ENCODE results near the gene SLC50A1.
A peak's percentile ranks its signal among the peaks of the same experiment; 100 is the strongest.

SLC50A1 gene

DNA sequence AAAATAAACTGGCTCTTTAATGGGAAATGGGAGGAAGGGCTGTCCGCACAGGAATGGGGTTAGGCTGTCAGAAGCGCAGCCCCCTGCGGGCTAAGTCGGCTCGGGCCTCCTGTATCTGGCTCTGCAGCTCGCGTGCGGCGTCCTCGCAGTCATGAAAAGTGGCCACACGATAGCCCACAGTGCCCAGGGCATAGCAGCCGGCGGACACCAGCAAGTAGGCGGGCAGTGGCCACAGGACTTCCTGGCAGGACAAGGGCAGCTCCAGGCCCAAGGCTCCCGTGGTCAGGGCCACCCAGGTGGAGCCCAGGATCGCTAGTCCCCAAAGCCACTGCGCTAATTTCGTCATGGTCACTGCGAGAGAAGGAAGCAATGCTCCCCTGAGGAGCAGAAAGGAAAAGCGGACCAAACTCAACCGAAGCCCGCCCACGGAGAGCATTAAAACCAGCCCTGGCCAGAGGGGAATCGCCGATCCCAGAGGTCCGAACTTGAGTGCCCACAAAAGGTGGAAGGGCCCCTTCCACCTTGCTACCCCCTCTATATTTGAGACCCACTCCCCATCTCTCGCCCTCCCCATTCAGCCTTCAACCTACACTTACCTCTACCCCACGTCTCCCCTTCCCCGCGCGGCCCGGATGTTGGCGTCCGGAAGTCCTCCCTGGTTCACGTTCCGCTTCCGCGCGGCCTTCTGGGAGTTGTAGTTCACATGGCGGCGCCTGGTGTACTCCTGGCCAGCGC lies 4.4 kb downstream of the SLC50A1 start, which contains the start of gene DPM3:
Gene DPM3, minus strand, starts transcription at position 637 of the 735 bp plus-strand sequence. Its CDS starts 291 bp downstream, at position 346.
- Histone ChIP-seq H3K9me3 (ENCODE audit: insufficient read depth, low read length) (no peaks in the 10 kb centered on the region), H3K36me3 (ENCODE audit: low read length) (no peaks in the 10 kb centered on the region), H4K20me1 (ENCODE audit: low read depth, low read length) (no peaks in the 10 kb centered on the region), H3K9me2 (replicated peaks; ENCODE audit: insufficient read depth, low read length) (no peaks in the 10 kb centered on the region), H3K4me2 (ENCODE audit: low read depth, low read length, poor library complexity, severe bottlenecking) (peak within 1 kb of the TSS; percentile 63), H2AFZ (ENCODE audit: low read depth, low read length, severe bottlenecking) (peak within 1 kb of the TSS; percentile 75), H3K4me3 (ENCODE audit: insufficient read depth, low read length, poor library complexity, severe bottlenecking) (peak within 1 kb of the TSS; percentile 90), H3F3A (ENCODE audit: insufficient read depth) (peaks cover 16% of the 10 kb centered on the region), H3K9ac (ENCODE audit: low read length) (peak within 1 kb of the TSS; percentile 87), H3K27me3 (ENCODE audit: low read length) (no peaks in the 10 kb centered on the region), H3K79me2 (ENCODE audit: insufficient read depth, low read length) (peaks cover 8% of the 10 kb centered on the region; the same call in 1 of the 2 replicates), H3K27ac (ENCODE audit: low read depth, low read length) (peak within 1 kb of the TSS; percentile 55)
- TF ChIP-seq EZH2phosphoT487 (conservative IDR thresholded peaks at IDR 0.05; ENCODE audit: low read length) = no peak
- TF ChIP-seq, protein P1, sequence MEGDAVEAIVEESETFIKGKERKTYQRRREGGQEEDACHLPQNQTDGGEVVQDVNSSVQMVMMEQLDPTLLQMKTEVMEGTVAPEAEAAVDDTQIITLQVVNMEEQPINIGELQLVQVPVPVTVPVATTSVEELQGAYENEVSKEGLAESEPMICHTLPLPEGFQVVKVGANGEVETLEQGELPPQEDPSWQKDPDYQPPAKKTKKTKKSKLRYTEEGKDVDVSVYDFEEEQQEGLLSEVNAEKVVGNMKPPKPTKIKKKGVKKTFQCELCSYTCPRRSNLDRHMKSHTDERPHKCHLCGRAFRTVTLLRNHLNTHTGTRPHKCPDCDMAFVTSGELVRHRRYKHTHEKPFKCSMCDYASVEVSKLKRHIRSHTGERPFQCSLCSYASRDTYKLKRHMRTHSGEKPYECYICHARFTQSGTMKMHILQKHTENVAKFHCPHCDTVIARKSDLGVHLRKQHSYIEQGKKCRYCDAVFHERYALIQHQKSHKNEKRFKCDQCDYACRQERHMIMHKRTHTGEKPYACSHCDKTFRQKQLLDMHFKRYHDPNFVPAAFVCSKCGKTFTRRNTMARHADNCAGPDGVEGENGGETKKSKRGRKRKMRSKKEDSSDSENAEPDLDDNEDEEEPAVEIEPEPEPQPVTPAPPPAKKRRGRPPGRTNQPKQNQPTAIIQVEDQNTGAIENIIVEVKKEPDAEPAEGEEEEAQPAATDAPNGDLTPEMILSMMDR (IDR thresholded peaks at IDR 0.05; ENCODE audit: insufficient read depth, low read length, poor library complexity, severe bottlenecking) = no peak

DNA sequence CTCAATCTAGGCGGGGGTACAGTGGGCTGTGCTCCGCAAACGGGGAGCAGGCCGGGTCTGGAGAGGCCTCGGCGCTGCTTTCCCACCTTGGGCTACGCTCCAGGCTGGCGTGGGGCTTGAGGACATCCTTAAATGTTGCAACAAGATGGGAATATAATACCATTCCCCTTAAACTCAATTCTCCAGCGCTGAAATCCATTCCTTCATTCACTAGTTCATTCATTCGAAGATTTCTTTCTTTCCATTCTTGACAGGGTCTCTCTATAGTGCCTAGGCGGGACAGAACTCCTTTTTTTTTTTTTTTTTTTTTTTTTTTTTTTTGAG lies 4.9 kb downstream of the SLC50A1 start:
- H3F3A ChIP-seq (ENCODE audit: insufficient read depth) = peaks cover 15% of the 10 kb centered on the region
- TF ChIP-seq, protein P1 (IDR thresholded peaks at IDR 0.05; ENCODE audit: insufficient read depth, low read length, poor library complexity, severe bottlenecking) = no peak
- no peak for TF ChIP-seq EZH2phosphoT487 (conservative IDR thresholded peaks at IDR 0.05; ENCODE audit: low read length)
- H3K9me3 ChIP-seq (ENCODE audit: insufficient read depth, low read length) = no peaks in the 10 kb centered on the region
- peak overlapping the region; percentile 87 for H3K9ac ChIP-seq (ENCODE audit: low read length)
- peak overlapping the region; percentile 63 for H3K4me2 ChIP-seq (ENCODE audit: low read depth, low read length, poor library complexity, severe bottlenecking)
- no peaks in the 10 kb centered on the region for H3K27me3 ChIP-seq (ENCODE audit: low read length)
- peak overlapping the region; percentile 75 for H2AFZ ChIP-seq (ENCODE audit: low read depth, low read length, severe bottlenecking)
- no peak overlapping the region for H3K27ac ChIP-seq (ENCODE audit: low read depth, low read length)
- no peaks in the 10 kb centered on the region for H3K36me3 ChIP-seq (ENCODE audit: low read length)
- peaks cover 8% of the 10 kb centered on the region; the same call in 1 of the 2 replicates for H3K79me2 ChIP-seq (ENCODE audit: insufficient read depth, low read length)
- peak overlapping the region; percentile 90 for H3K4me3 ChIP-seq (ENCODE audit: insufficient read depth, low read length, poor library complexity, severe bottlenecking)
- no peaks in the 10 kb centered on the region for H3K9me2 ChIP-seq (replicated peaks; ENCODE audit: insufficient read depth, low read length)
- no peaks in the 10 kb centered on the region for H4K20me1 ChIP-seq (ENCODE audit: low read depth, low read length)

DNA sequence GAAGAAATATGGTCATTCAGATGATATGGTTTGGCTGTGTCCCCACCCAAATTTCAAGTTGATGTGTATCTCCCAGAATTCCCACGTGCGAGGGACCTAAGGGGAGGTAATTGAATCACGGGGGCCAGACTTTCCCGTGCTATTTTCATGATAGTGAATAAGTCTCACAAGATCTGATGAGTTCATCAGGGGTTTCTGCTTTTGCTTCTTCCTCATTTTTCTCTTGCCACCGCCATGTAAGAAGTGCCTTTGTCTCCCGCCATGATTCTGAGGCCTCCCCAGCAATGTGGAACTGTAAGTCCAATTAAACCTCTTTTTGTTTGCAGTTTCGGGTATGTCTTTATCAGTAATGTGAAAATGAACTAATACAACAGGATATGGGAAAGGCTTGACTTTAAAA lies 6.1 kb downstream of the SLC50A1 start:
- Histone ChIP-seq H4K20me1 (ENCODE audit: low read depth, low read length) (no peaks in the 10 kb centered on the region), H3K9ac (ENCODE audit: low read length) (no peak overlapping the region), H3K9me3 (ENCODE audit: insufficient read depth, low read length) (no peaks in the 10 kb centered on the region), H3K9me2 (replicated peaks; ENCODE audit: insufficient read depth, low read length) (no peaks in the 10 kb centered on the region), H2AFZ (ENCODE audit: low read depth, low read length, severe bottlenecking) (no peak overlapping the region), H3K4me3 (ENCODE audit: insufficient read depth, low read length, poor library complexity, severe bottlenecking) (no peak overlapping the region), H3K79me2 (ENCODE audit: insufficient read depth, low read length) (peaks cover 8% of the 10 kb centered on the region; the same call in 1 of the 2 replicates), H3F3A (ENCODE audit: insufficient read depth) (peaks cover 13% of the 10 kb centered on the region), H3K36me3 (ENCODE audit: low read length) (no peaks in the 10 kb centered on the region), H3K27ac (ENCODE audit: low read depth, low read length) (no peak overlapping the region), H3K4me2 (ENCODE audit: low read depth, low read length, poor library complexity, severe bottlenecking) (no peak overlapping the region), H3K27me3 (ENCODE audit: low read length) (no peaks in the 10 kb centered on the region)
- TF ChIP-seq, protein P1 (IDR thresholded peaks at IDR 0.05; ENCODE audit: insufficient read depth, low read length, poor library complexity, severe bottlenecking) = no peak
- no peak for TF ChIP-seq EZH2phosphoT487 (conservative IDR thresholded peaks at IDR 0.05; ENCODE audit: low read length)
